WTC11 (cell line): ENCODE data around the gene RPS8. TPM values are rescaled to one million over a fixed set of nuclear protein-coding genes. Genes with fewer than 3 reads are reported as not detected.

Experiments used
- ATAC-seq: fragments of 200-7000 bp; cut with Tn5 transposase; 2 replicates; pipeline ENCODE4 v1.10.0; 2021; ENCODE audit warnings: mild to moderate bottlenecking, moderate library complexity
- CTCF ChIA-PET: fragments of 300-600 bp; sonication (Branson Sonifier 250); formaldehyde crosslinking; loops from one replicate; lab custom pipeline; 2021; ENCODE audit warnings: antibody characterized with exemption; lab: Charles Lee
- POLR2A ChIA-PET: fragments of 350-600 bp; sonication (Branson Sonifier 250); formaldehyde crosslinking; loops from one replicate; lab custom pipeline; 2021; ENCODE audit warnings: antibody characterized with exemption; lab: Charles Lee
- DNase-seq: peaks from one replicate; pipeline ENCODE4 v3.0.0; 2021; ENCODE audit warnings: low spot score
- H3K27ac Mint-ChIP-seq: 2 replicates; pipeline ENCODE4 v1.8.0; 2021; ENCODE audit warnings: mixed read lengths
- H3K27me3 Mint-ChIP-seq: 2 replicates; pipeline ENCODE4 v1.8.0; 2021; ENCODE audit warnings: low read depth, mild to moderate bottlenecking, moderate library complexity, mixed read lengths
- H3K36me3 Mint-ChIP-seq: 2 replicates; pipeline ENCODE4 v1.8.0; 2021; ENCODE audit warnings: mixed read lengths
- H3K4me1 Mint-ChIP-seq: 2 replicates; pipeline ENCODE4 v1.8.0; 2022; ENCODE audit warnings: mixed read lengths
- H3K4me3 Mint-ChIP-seq: 2 replicates; pipeline ENCODE4 v1.8.0; 2021; ENCODE audit warnings: mild to moderate bottlenecking, moderate library complexity, mixed read lengths
- H3K9me3 Mint-ChIP-seq: 2 replicates; pipeline ENCODE4 v1.8.0; 2021; ENCODE audit warnings: mixed read lengths
- ATF1 ChIP-seq: sonication (generic); formaldehyde crosslinking; IDR thresholded peaks from 2 replicates; pipeline ENCODE4 v1.8.1; 2023; ENCODE audit warnings: mild to moderate bottlenecking, moderate library complexity, missing genetic modification reagents
- E2F5 ChIP-seq: sonication (generic); formaldehyde crosslinking; IDR thresholded peaks from 2 replicates; pipeline ENCODE4 v1.8.1; 2022; ENCODE audit warnings: mild to moderate bottlenecking, moderate library complexity, missing genetic modification reagents
- GTF2I ChIP-seq: fragments of 250-450 bp; sonication (Bioruptor Pico); conservative IDR thresholded peaks from 2 replicates; pipeline ENCODE4 v1.4.0; 2021; ENCODE audit warnings: mild to moderate bottlenecking
- NFE2L1 ChIP-seq: sonication (generic); formaldehyde crosslinking; IDR thresholded peaks from 2 replicates; pipeline ENCODE4 v1.8.1; 2023; ENCODE audit warnings: missing genetic modification reagents
- RORB ChIP-seq: fragments of 250-450 bp; sonication (Bioruptor Pico); IDR thresholded peaks from 2 replicates; pipeline ENCODE4 v1.9.0; 2021; ENCODE audit warnings: mild to moderate bottlenecking
- SP1 ChIP-seq: sonication (generic); formaldehyde crosslinking; conservative IDR thresholded peaks from 2 replicates; pipeline ENCODE4 v1.8.1; 2022; ENCODE audit warnings: missing genetic modification reagents
- TEAD1 ChIP-seq: sonication (generic); formaldehyde crosslinking; IDR thresholded peaks from 2 replicates; pipeline ENCODE4 v1.8.0; 2022; ENCODE audit warnings: mild to moderate bottlenecking, missing genetic modification reagents
- ZNF138 ChIP-seq: sonication (generic); formaldehyde crosslinking; conservative IDR thresholded peaks from 2 replicates; pipeline ENCODE4 v1.8.1; 2022; ENCODE audit warnings: mild to moderate bottlenecking, moderate library complexity, missing genetic modification reagents
- ZNF317 ChIP-seq: sonication (generic); formaldehyde crosslinking; IDR thresholded peaks from 2 replicates; pipeline ENCODE4 v1.8.1; 2023; ENCODE audit warnings: low read depth, mild to moderate bottlenecking, moderate library complexity, missing genetic modification reagents, borderline replicate concordance
- total RNA-seq: library from RNA; stranded (reverse); gene quantifications from 3 replicates; pipeline ENCODE4 v1.2.3, GENCODE V29; 2021
- TF ChIP-seq, protein P1 (sequence below): sonication (generic); formaldehyde crosslinking; IDR thresholded peaks from 2 replicates; pipeline ENCODE4 v1.8.1; 2023; ENCODE audit warnings: mild to moderate bottlenecking, missing genetic modification reagents, borderline replicate concordance
- TF ChIP-seq, protein P2 (sequence below): sonication (generic); formaldehyde crosslinking; IDR thresholded peaks from 2 replicates; pipeline ENCODE4 v1.8.1; 2022; ENCODE audit warnings: low read depth, missing genetic modification reagents, borderline replicate concordance

Gene RPS8
- total RNA-seq, 1 experiment from 2014 or later = 2,343 TPM

GRCh38 chr1:44808063-44808937 lies 33.0 kb downstream of the RPS8 start, which contains the start of gene BTBD19:
Gene BTBD19 (plus strand): TSS chr1:44808523. CDS start chr1:44808821, 298 bp downstream.
- peak; percentile 72 for DNase-seq
- Mint-ChIP-seq H3K9me3 (no peaks in the 10 kb centered on the region), H3K36me3 (peaks cover 10% of the 10 kb centered on the region), H3K27me3 (peaks cover 7% of the 10 kb centered on the region), H3K4me3 (peak within 1 kb of the TSS; percentile 45)
- POLR2A ChIA-PET = interaction anchor here (0.5 to 2.6 kb wide), 12 partner anchors 8 to 206 kb away, joined by 3 to 24 read pairs (median 4); partner anchors contain the start of genes EIF2B3, PLK3, RNU5D-1 and RPS8
- TF ChIP-seq SP1 (CRISPR knock-in tag) (peak; percentile 40; the same call in 1 of the 2 replicates), E2F5 (CRISPR knock-in tag) (no peak), ATF1 (CRISPR knock-in tag) (no peak), TEAD1 (CRISPR knock-in tag) (0 out of 2 replicates have a peak, but pooled peaks have one; percentile 13), NFE2L1 (CRISPR knock-in tag) (0 out of 2 replicates have a peak, but pooled peaks have one; percentile 17)
- TF ChIP-seq, all 79 proteins: peak for 3
- peak; percentile 55 for ATAC-seq
- CTCF ChIA-PET = interaction anchor here (0.6 to 2.9 kb wide), 18 partner anchors 8 to 495 kb away, joined by 3 to 44 read pairs (median 6); partner anchors contain the start of genes BEST4, PLK3, PTCH2 and RNU5D-1
- H3K4me1 Mint-ChIP-seq = peaks cover 32% of the 10 kb centered on the region
- H3K27ac Mint-ChIP-seq = peak within 1 kb of the TSS; percentile 100

DNA sequence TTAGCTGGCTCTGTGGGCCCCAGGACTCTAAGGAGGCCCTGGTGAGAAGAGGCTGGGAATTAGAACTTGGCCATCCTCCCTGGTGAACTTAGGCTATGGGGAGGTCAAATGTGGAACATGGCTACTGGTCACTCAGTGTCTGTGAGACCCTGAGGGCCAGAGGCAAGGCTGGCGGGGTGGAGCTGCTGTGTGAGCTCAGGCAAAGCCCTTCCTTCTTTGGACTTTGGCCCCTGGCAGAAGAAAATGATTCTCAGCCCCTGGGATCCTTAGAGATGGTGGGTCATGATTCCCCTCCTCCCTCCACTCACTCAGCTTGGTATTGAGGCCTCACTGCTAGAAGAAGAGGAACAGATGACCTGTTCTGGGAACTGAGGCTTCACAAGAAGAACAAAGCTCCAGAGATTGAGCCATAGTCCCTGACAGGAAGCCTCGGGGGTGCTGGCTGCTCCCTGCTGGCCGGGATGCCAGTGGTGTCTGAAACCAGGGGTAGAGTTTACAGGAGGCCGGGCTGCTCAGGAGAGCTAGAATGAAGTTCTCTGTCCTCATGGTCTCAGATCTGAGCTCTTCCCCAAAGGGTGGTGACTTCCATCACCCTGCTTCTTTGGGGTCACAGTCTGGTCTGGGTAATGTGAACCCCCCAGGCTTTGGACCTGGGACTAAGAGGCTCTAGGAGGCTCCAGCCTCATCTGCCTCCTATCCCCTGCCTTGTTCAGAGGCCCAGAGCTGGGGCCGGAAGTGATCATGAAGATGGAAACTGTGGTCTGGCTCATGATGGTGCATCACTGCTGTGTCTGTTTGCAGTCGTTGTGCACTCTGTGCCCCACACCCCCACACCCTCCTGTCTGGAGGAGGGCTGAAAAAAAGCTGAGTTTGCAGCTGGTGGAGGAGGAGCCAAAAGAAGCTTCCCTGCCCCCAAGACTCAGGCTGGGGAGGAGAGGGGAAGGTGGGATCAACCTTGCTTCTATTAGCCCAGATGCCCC lies 33.9 kb downstream of the RPS8 start:
- no peaks in the 10 kb centered on the region for H3K9me3 Mint-ChIP-seq
- TF ChIP-seq RORB (CRISPR knock-in tag) (no peak), GTF2I (no peak), ZNF138 (CRISPR knock-in tag) (no peak), E2F5 (CRISPR knock-in tag) (no peak), ZNF317 (no peak), SP1 (CRISPR knock-in tag) (no peak)
- TF ChIP-seq, protein P1, sequence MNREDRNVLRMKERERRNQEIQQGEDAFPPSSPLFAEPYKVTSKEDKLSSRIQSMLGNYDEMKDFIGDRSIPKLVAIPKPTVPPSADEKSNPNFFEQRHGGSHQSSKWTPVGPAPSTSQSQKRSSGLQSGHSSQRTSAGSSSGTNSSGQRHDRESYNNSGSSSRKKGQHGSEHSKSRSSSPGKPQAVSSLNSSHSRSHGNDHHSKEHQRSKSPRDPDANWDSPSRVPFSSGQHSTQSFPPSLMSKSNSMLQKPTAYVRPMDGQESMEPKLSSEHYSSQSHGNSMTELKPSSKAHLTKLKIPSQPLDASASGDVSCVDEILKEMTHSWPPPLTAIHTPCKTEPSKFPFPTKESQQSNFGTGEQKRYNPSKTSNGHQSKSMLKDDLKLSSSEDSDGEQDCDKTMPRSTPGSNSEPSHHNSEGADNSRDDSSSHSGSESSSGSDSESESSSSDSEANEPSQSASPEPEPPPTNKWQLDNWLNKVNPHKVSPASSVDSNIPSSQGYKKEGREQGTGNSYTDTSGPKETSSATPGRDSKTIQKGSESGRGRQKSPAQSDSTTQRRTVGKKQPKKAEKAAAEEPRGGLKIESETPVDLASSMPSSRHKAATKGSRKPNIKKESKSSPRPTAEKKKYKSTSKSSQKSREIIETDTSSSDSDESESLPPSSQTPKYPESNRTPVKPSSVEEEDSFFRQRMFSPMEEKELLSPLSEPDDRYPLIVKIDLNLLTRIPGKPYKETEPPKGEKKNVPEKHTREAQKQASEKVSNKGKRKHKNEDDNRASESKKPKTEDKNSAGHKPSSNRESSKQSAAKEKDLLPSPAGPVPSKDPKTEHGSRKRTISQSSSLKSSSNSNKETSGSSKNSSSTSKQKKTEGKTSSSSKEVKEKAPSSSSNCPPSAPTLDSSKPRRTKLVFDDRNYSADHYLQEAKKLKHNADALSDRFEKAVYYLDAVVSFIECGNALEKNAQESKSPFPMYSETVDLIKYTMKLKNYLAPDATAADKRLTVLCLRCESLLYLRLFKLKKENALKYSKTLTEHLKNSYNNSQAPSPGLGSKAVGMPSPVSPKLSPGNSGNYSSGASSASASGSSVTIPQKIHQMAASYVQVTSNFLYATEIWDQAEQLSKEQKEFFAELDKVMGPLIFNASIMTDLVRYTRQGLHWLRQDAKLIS = no peak
- TF ChIP-seq, protein P2, sequence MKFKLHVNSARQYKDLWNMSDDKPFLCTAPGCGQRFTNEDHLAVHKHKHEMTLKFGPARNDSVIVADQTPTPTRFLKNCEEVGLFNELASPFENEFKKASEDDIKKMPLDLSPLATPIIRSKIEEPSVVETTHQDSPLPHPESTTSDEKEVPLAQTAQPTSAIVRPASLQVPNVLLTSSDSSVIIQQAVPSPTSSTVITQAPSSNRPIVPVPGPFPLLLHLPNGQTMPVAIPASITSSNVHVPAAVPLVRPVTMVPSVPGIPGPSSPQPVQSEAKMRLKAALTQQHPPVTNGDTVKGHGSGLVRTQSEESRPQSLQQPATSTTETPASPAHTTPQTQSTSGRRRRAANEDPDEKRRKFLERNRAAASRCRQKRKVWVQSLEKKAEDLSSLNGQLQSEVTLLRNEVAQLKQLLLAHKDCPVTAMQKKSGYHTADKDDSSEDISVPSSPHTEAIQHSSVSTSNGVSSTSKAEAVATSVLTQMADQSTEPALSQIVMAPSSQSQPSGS (CRISPR knock-in tag) = no peak
- TF ChIP-seq, all 79 proteins: peak for 0
- peaks cover 8% of the 10 kb centered on the region for H3K36me3 Mint-ChIP-seq
- H3K4me1 Mint-ChIP-seq = peaks cover 32% of the 10 kb centered on the region
- peak overlapping the region; percentile 45 for H3K4me3 Mint-ChIP-seq
- peaks cover 7% of the 10 kb centered on the region for H3K27me3 Mint-ChIP-seq
- H3K27ac Mint-ChIP-seq = peak overlapping the region; percentile 78
- ChIA-PET CTCF (interaction anchor here (0.8 to 2.9 kb wide), 16 partner anchors 8 to 494 kb away, joined by 3 to 44 read pairs (median 6); partner anchors contain the start of genes BEST4, PLK3, PTCH2 and RNU5D-1), POLR2A (interaction anchor here (0.5 to 2.6 kb wide), 9 partner anchors 9 to 205 kb away, joined by 3 to 24 read pairs (median 5); partner anchors contain the start of genes EIF2B3, PLK3, PTCH2 and RNU5D-1)
- ATAC-seq = no peak
- DNase-seq = no peak
